DMS53 treated with DMSO at 0.1 percent for 48 hours (cell line): ENCODE data around the gene FAF1.
"Not testable (repeated sequence)": the region's sequence is repeated elsewhere in the genome, so short reads cannot be mapped to it uniquely, and the experiment has no call there.

Experiments used
- DNase-seq: peaks from one replicate; lab custom pipeline; 2025; ENCODE audit not compliant: unreplicated experiment; lab: John Stamatoyannopoulos, UW

FAF1 gene

DNA sequence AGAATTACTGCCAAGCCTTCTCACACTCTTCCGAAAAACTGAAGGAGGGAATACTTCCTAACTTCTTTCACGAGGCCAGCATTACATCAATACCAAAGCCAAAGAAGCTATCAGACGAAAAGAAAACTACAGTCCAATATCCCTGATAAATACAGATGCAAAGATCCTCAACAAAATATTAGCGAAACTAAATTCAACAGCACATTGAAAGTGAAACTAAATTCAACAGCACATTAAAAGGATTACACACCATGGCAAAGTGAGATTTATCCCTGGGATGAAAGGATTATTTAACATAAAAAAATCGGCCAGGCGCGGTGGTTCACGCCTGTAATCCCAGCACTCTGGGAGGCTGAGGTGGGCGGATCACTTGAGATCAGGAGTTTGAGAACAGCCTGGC lies 176.8 kb downstream of the FAF1 start:
- no peak for DNase-seq

GRCh38 chr1:50780797-50781196 lies 179.3 kb downstream of the FAF1 start:
- no peak for DNase-seq

DNA sequence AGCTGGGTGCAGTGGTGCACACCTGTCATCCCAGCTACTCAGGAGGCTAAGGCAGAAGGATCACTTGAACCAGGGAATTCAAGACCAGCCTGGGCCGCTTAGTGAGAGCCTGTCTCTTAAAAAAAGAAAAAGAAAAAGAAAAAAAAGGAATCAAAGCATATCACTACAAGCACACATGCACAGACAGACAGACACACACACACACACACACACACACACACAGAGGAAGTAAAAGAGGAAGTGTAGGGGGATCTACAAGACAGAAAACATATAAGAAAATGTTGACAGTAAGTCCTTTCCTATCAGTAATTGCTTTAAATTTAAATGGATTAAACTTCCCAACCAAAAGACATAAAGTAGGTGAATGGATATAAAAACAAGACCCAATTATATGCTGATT lies 180.3 kb downstream of the FAF1 start:
- no peak for DNase-seq

DNA sequence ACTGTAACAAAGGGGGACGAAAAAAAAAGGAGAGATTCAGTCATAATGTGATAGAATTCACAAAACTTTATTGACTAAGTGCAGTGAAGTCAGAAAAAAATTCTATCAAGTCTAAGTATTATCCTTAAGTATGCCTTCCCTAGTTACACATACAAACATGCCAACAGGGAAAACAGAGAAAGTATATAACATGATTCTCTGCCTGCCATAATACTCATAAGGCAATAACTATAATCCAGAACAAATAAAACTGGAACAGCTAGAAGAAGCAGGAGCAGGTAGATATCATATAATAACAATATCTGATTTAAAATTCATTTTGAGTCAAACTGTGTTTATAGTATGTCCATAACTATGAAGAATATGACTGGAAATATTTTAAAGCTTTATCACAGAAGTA lies 184.3 kb downstream of the FAF1 start:
- DNase-seq: no peak

DNA sequence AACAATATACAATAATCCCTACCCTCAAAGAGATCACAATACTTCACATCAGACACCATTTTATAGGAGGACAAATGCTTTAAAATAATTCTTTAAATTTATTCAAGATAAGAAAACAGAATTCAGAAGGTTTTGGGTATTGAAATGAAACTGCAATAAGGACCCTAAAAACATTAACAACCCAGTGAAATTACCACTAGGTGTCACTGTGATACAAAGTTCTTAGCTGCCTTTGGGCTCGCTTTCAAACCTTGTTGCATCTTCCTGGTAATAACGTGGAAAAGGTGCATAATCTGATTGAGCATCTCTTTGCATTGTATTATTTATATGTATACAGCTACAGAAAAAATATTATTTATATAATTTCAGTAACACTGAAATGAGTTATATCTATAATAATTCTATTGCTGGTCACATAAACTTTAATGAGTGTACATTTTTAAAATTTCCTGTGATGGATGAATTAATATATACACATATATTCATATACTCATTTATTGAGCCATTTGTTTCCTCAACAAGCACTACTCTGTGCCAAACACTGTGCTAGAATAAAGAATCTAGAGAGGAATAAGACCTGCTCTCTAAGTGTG lies 185.2 kb downstream of the FAF1 start:
- peak; percentile 87 for DNase-seq

- no peak for DNase-seq
Observed at GRCh38 chr1:50766688-50767087, 193.4 kb downstream of the FAF1 start.

- not testable (repeated sequence) for DNase-seq
Observed at GRCh38 chr1:50756543-50756942, 203.5 kb downstream of the FAF1 start.

DNA sequence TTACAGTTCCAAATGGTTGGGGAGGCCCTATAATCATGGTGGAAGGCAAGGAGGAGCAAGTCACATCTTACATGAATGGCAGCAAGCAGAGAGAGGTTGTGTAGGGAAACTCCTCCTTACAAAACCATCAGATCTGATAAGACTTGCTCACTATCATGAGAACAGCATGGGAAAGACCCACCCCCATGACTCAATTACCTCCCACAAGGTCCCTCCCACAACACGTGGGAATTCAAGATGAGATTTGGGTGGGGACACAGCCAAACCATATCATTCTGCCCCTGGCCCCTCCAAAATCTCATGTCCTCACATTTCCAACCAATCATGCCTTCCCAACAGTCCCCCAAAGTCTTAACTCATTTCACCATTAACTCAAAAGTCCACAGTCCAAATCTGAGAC lies 205.3 kb downstream of the FAF1 start:
- DNase-seq: not testable (repeated sequence)

- peak; percentile 25 for DNase-seq
Observed at GRCh38 chr1:50750021-50750619, 209.9 kb downstream of the FAF1 start.

GRCh38 chr1:50747394-50747793 lies 212.7 kb downstream of the FAF1 start:
- DNase-seq: no peak

- no peak for DNase-seq
Observed at GRCh38 chr1:50742523-50742922, 217.5 kb downstream of the FAF1 start.

DNA sequence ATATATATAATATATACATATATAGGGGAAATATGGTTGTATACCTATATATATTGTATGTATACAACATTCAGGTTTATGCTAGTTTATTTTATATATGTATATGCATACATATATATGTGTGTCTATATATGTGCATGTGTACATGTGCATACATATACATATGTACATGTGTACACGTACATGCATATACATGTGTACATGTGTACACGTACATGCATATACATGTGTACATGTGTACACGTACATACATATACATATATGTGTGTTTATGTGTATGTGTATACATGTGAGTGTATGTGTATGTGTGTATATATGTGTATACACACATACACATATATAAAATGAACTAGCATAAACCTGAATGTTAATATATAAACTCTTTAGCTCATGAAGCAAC lies 220.9 kb downstream of the FAF1 start:
- no peak for DNase-seq

GRCh38 chr1:50735443-50735842 lies 224.6 kb downstream of the FAF1 start:
- DNase-seq: peak; percentile 19

DNA sequence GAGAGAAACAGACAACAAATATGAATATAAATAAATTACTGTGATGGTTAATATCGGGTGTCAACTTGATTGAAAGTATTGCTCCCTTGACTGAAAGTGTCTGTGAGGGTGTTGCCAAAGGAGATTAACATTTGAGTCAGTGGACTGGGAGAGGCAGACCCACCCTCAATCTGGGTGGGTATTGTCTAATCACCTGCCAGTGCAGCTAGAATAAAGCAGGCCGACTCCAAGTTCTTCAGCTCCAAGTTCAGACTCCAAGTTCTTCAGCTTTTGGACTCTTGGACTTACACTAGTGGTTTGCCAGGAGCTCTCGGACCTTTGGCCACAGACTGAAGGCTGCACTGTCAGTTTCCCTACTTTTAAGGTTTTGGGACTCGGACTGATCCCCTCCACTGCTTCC lies 232.5 kb downstream of the FAF1 start:
- not testable (repeated sequence) for DNase-seq

GRCh38 chr1:50724626-50725286 lies 235.3 kb downstream of the FAF1 start:
- no peak for DNase-seq

- no peak for DNase-seq
Observed at GRCh38 chr1:50720457-50721053, 239.5 kb downstream of the FAF1 start.

GRCh38 chr1:50719126-50719525 lies 240.9 kb downstream of the FAF1 start:
- no peak for DNase-seq

GRCh38 chr1:50717327-50717726 lies 242.7 kb downstream of the FAF1 start:
- no peak for DNase-seq

DNA sequence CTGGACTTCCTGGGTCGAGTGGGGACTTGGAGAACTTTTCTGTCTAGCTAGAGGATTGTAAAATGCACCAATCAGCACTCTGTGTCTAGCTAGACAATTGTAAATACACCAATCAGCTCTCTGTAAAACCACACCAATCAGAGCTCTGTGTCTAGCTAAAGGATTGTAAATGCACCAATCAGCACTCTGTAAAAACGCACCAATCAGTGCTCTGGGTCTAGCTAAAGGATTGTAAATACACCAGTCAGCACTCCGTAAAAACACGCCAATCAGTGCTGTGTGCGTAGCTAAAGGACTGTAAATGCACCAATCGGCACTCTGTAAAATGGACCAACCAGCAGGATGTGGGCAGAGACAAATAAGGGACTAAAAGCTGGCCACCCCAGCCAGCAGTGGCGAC lies 243.6 kb downstream of the FAF1 start:
- DNase-seq: not testable (repeated sequence)

GRCh38 chr1:50710099-50710498 lies 250.0 kb downstream of the FAF1 start:
- DNase-seq: no peak

DNA sequence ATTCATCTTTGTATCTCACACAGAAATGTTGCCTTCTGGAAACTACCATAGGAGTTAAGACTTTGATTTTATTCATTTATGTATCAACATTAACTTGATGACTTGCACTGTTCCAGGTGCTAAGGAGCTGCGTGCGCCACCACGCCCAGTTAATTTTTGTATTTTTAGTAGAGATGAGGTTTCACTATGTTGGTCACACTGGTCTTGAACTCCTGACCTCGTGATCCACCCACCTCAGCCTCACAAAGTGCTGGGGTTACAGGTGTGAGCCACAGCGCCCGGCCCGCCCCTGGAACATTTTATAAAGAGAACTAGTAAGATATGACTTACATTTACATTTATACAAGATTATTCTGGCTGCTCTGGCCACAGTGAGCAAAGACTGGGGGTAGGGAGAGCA lies 252.2 kb downstream of the FAF1 start:
- no peak for DNase-seq

DNA sequence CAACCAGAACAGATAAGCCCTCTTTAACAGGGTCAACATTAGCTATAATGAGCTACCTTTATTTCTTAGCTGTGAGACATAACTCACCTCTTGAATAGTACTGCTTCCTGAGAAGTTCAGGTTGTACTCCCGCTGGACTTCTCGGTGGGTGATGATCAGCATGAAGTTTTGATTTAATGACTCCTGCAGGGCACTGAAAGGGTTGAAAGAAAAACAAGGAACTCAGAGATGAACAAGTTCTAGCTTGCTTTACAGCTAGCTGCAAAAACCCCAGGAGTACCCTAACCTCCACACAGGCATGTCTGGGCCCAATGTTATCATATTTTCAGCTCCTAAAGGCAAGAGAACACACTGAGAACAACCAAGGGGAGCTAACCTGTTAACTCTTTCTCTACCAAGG lies 254.4 kb downstream of the FAF1 start:
- DNase-seq: no peak
